ENCODE results near the gene HOXC5.

DNA sequence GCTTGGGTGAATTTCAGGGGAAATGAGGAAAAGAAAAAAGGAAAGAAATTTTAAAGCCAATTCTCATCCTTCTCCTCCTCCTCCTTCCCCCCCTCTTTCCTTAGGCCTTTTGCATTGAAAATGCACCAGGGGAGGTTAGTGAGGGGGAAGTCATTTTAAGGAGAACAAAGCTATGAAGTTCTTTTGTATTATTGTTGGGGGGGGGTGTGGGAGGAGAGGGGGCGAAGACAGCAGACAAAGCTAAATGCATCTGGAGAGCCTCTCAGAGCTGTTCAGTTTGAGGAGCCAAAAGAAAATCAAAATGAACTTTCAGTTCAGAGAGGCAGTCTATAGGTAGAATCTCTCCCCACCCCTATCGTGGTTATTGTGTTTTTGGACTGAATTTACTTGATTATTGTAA lies 22.7 kb downstream of the HOXC5 start:
- TF ChIP-seq, protein P1, sequence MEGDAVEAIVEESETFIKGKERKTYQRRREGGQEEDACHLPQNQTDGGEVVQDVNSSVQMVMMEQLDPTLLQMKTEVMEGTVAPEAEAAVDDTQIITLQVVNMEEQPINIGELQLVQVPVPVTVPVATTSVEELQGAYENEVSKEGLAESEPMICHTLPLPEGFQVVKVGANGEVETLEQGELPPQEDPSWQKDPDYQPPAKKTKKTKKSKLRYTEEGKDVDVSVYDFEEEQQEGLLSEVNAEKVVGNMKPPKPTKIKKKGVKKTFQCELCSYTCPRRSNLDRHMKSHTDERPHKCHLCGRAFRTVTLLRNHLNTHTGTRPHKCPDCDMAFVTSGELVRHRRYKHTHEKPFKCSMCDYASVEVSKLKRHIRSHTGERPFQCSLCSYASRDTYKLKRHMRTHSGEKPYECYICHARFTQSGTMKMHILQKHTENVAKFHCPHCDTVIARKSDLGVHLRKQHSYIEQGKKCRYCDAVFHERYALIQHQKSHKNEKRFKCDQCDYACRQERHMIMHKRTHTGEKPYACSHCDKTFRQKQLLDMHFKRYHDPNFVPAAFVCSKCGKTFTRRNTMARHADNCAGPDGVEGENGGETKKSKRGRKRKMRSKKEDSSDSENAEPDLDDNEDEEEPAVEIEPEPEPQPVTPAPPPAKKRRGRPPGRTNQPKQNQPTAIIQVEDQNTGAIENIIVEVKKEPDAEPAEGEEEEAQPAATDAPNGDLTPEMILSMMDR (IDR thresholded peaks at IDR 0.05): no peak
- no peak for TF ChIP-seq POLR2A (IDR thresholded peaks at IDR 0.05)
